NCI-H69 (cell line): ENCODE results near the gene ANGPT4.
"Not testable (repeated sequence)": the region's sequence is repeated elsewhere in the genome, so short reads cannot be mapped to it uniquely, and the experiment has no call there.

Experiments
- DNase-seq: peaks from one replicate; lab custom pipeline; 2025; lab: John Stamatoyannopoulos, UW

Gene ANGPT4

DNA sequence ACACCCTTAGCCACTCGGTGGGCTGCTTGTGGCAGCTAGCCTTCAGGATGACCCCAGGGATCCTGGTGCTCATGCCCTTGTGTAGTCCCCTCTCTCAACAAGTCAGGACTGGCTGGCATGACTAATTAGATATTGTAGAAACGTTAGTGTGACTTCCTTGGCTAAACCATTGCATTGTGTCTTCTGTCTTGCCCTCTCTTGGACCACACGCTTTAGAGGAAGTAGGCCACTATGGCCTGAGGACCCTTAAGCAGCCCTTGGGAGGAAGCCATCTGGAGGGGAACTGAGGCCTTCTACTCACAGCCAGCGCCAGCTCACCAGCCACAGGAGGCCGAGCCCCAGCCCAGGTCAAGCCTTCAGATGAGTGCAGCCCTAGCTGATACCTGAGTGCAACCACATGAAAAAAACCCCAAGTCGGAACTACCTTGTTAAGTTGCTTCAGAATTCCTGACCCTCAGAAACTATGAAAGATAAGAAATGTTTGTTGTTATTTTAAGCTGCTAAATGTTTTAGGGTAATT lies 10.1 kb downstream of the ANGPT4 start:
- DNase-seq: no peak

DNA sequence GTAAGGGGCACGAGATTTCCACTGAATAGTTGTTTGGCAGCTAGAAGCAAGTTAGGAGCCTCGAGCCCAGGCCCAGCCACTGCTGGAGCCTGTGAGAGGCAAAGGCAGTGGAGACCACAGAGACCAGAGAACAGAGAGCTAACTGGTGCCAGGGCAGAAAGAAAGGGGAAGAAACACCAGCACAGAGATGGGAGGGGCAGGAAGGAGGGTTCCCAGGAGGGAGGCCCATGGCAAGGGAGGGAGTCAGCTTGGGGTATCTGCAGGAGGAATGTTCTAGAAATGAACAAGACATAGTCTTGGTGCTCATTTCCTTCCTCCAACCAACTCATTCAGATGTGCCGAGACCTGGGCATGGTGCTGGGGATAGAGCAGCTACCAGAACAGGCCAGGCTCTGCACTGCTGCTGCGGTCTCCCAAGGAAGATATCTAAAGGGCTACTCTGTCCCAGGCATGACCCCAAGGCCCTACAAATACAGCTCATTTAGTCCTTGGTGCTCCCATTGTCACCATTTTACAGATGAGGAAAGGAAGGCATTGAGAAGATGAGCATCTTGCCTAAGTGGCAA lies 10.7 kb downstream of the ANGPT4 start:
- DNase-seq: no peak

DNA sequence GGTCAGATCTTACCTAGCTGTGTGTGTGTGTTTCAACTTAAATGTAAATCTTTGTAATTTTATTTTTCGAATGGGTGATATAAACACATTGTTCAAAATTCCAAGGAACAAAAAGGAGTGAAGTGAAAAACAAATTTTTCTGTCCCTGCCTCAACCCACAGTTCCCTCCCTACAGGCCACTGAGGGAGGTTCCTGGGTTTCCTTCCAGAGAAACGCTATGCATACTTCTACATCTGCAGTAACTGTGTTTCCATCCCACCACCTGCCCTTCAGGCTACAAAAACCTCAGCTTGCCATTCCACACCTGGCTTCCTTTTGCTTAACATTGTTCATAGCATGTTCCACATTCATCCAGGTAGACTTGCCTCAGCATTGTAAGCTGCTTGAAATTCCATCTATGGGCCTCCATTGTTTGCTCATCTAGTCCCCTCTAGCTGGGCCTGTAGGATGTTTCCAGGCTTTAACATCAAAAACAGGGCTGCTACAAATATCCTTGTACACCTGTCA lies 12.0 kb downstream of the ANGPT4 start:
- no peak for DNase-seq

DNA sequence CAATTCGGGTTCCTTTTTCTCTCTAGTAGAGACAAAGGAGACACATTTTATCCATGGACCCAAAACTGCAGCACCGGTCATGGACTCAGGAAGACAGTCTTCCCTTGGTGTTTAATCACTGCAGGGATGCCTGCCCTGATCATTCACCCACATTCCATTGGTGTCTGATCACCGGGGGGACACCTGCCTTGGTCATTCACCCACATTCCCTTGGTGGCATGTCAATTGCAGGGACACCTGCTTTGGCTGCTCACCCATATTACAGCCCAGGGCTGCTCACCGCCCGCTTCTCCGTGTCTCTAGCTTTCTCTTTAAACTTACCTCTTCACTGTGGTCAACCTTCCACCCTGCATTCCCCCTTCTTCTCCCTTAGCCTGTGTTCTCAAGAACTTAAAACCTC lies 18.7 kb downstream of the ANGPT4 start:
- not testable (repeated sequence) for DNase-seq

DNA sequence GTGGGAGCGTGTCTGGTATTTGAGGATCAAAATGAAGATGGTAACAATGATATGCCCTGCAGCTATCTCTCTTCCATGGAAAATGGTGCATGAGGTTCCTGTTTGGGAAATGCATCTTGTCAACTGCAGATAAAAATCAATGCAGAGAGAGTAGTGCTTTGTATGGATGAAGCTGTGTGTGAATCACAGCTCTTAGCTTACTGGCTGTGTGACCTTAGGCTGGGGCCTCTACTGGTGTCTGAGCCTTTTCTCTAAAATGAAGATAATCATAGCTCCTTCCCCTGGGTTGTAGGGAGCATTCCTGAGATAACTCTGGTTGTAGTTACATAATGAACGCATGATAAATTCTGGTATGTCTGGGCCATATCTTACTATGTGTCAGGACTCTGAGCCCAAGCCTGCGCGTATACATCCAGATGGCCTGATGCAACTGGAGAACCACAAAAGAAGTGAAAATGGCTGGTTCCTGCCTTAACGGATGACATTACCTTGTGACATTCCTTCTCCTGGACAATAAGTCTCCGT lies 19.6 kb downstream of the ANGPT4 start:
- no peak for DNase-seq

DNA sequence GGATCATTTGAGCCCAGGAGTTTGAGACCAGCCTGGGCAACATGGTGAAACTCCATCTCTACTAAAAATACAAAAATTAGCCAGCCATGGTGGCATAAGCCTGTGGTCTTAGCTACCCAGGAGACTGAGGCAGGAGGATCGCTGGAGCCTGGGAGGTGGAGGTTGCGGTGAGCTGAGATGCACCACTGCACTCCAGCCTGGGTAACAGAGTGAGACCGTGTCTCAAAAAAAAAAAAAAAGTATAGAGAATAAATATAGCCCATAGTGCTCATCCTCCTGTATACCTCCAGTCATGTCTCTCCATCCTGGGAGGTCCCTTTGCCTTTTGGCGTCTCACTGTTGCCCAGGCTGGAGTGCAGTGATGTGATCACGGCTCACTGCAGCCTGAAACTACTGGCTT lies 23.8 kb downstream of the ANGPT4 start:
- not testable (repeated sequence) for DNase-seq

DNA sequence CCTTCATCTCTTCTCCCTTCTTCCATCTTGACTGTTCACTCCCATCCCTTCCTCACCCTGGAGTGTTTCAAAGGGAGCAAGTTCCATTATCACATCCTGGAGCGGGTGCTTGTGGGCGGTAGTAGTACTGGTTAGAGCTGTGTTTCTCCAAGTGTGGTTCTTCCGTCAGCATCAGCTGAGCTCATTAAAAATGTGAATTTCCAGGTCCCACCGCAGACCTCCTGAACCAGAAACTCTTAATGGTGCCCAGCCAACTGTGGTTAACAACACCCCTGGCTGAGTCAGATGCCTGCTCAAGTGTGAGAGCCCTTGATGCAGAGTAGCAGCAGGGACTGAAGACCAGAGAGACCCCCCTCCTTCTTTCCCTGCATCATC lies 24.4 kb downstream of the ANGPT4 start:
- DNase-seq: no peak

DNA sequence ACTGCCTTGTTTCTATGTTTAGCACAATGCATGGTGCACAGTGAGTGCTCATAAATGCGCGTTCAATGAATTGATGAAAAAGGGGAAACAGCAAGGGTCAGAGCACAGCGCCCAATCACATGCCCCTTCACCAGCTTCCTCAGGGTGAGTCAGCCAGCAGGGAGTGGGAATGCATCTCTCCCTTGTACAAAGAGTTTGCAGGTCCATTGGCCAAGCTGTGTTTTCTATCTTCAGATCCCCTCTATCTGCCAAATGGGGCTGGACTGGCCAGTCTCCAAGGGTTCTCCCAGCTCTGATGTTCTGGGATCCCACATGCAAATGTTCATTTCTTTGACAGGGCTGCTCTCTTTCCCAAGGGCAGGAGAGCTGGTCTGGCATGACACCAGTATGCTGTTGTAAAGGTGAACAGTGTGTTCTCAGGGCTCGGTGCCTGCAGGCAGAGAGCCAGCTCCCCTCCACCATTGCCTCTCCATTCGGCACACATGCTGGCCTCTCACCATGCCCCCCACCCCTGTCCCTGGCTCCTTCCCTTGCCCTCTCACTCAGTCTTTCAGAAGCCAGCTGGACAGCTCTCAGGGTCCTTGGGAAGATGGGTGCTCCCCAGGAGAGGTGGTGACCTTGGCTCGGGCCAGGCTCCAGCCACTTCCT lies 25.0 kb downstream of the ANGPT4 start:
- DNase-seq: no peak

DNA sequence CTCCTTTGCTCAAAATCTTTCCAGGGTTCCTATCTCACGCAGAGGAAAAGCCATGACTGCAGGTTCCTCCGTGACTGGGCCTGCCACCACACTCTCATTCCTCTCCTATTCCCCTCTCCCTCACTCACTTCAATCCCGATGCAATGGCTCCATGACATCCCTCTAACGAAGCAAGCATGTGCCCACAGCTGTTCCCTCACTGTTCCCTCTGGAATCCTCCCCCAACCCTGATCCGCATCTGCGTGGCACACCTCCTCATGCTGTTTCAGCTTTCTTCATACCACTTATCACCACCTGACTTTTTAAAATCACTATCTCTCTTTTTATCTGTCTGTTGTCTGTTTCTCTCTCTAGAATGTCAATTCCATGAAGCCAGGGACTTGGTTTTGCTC lies 25.5 kb downstream of the ANGPT4 start:
- no peak for DNase-seq

DNA sequence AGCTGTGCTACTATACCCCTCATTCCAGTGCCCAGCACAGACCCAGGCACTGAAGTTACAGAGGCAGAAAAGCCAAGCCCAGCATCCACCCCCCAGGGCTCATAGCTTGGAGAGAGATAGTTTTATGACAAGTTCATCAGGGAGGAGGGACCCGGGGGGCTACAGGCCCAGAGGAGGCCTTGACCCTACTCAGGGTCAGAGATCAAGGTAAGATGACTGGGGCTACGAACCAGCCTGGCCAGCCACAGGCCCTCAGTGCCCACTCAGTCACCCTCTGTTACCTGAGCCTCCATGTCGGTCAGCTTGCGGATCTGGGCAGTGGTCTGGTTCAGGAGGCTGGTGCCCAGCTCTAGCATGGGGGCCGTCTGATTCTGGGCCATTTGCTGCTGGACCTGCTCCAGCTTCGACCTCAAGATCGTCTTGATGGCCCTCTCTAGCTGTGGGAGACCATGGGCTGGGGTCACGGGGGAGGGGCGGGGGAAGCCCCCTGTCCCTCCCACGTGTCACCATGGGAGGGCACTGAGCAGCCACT lies 26.1 kb downstream of the ANGPT4 start:
- DNase-seq: no peak

DNA sequence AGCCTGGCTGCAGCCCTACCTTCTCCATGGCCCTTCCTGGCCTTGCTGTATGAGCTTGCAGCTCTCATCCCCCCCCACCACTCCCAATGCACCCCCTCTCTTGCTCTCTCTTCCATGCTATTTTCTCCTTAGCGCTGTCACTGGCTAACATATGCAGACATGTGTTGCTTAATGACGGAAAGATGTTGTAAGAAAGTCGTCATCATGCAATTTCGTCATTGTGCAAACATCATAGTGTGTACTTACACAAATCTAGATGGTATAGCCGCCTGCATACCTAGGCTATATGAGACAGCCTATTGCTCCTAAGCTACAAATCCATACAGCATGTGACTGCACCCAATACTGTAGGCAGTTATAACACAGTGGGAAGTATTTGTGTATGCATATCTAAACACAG lies 27.0 kb downstream of the ANGPT4 start:
- DNase-seq: no peak

DNA sequence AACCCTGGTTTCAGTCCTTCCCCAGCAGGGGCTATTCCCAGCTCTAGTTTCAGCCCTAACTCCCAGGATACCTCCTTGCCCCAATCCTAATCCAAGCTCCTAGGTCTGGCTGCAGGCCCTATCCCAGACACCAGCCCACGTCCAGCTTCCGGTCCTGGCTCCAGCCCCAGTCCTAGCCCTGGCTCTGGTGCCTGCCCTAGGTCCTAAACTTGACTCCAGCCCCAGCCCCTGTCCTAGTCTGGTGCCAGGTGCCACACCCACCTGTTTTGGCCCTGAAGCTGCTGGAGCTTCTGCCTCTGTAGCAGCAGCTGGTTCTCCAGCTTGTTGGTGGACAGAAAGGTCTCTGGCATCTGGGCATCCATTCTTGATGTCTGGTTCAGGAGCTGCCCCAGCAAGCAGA lies 28.1 kb downstream of the ANGPT4 start:
- no peak for DNase-seq

DNA sequence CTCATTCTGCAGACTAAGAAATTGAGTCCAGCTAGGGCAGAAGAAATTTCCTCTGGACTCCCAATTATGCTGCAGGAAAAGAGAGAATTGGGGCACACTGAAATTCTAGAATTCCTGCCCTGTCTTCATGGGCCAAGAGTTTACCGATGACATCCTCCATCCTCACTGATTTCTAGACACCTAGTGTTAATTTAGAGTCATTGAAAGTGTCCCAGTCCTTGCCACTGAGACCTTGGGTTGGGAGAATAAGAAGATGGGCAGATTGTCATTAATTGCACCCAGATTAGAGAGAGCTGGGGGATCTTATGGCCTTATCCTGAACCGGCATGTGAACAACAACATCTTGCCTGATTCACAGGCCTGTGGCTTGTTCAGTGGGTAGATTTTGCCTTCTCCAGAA lies 29.0 kb downstream of the ANGPT4 start:
- no peak for DNase-seq

DNA sequence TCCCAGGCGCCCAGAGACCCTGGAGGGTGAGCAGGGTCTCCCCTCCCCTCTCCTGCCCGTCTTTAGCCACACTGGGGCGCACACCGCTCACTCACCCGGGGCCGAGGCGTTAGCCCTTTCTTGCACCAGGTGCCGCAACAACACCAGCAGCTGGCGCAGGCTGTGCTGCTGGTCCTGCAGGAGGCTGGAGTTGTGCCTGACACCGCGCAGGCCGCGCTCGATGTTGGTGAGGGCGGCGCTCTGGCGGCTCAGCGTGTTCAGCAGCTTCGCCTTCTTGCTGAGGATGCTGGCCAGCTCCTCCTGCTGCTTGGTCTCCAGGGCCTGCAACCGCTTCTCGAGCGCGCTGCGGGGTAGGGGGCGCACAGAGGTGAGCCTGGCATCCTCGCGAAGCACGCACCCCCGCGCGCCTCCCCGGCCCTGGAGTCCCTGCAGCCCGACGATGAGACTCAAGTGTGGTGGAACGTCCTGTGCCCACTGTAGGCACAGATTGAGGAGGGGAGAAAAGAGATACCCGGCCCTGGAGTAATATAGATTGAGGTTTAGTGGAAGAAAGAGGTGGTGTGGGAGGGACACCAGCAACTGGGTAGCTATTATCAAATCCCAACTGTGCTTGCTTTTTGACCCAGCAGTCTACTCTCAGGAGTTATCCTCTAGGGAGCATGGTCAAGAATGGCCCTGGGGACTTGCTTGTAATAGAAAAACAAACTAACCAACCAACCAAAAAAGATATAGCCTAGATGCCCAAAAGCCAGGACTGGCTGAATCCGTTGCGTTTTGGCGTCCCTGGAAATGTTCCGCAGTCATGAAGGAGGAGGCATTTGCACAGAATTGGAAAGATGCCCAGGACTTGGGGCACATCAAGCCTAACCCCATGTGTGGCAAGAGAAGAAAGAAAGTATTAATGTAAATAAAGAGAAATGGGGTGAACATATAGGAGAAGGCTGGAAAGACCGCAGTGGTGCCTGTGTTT lies 30.9 kb downstream of the ANGPT4 start:
- DNase-seq: peak; percentile 71

DNA sequence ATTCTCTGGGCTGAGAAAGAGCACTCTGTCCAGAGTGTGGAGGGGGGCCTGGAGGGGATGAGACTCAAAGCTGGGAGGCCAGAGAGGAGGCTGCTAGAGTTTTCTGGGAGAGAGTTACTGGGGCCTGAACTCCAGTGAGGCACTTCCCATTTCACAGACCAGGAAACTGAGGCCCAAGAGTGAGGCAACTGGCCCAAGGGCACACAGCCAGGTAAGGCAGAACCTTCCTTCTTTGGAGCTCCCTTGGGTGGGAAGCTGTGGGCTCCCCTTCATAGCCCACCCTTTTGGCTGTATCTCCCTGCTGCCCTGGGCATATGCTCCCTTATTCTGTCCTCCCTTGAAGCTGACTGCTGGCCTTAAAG lies 34.4 kb downstream of the ANGPT4 start:
- no peak for DNase-seq

DNA sequence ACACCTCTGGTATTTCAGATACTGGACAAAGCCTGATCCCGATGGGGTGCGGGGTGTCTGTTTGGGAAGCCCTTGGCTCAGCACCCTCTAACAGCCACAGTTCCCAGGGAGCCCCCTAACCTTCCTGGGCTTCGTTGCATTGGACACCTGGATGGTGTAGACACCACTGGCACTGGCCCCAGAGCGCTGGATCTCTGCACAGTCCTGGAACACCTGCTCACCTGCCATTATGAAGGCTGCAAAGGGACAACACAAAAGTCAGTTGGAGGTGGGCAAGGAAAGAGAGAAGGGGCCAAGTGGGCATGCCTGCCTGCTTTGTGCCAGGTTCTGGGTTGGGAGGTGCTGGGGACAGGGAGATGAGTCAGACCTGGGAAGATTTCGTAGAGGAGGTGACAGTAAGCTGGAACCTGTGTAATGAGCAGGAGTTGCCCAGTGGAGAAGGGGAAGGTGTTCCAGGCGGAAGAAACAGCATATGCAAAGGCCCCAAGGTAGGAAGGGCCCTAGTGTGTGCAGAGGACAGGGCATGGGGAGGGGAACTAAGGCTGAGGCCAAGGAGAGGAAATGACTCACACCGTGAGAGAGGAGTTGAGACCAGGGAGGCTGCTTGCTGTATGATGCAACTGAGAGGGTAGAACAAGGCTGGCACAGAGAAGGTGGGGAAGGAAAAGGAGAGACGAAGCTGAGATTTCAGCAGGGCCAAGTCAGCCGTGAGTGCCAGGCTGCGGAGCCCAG lies 34.9 kb downstream of the ANGPT4 start:
- peak; percentile 35 for DNase-seq

DNA sequence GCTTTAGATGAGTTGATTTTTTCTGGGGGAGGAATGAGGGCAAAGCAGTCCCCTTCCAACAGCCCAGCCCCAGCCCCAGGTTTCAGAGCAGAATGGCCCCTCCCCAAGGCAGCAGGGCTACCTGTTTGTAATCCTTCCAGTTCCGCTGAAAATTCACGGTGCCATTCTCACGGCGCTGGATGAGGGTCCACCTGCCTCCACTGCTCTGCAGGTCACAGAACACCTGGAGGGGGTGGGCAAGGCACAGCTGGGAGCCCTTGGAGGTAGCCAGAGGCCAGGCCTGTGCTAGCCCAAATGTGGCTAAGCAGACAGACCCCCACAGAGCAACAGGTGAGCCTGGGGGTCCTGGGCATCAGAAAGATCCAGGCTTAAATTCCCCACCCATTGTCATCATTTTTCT lies 36.5 kb downstream of the ANGPT4 start:
- DNase-seq: peak; percentile 85

DNA sequence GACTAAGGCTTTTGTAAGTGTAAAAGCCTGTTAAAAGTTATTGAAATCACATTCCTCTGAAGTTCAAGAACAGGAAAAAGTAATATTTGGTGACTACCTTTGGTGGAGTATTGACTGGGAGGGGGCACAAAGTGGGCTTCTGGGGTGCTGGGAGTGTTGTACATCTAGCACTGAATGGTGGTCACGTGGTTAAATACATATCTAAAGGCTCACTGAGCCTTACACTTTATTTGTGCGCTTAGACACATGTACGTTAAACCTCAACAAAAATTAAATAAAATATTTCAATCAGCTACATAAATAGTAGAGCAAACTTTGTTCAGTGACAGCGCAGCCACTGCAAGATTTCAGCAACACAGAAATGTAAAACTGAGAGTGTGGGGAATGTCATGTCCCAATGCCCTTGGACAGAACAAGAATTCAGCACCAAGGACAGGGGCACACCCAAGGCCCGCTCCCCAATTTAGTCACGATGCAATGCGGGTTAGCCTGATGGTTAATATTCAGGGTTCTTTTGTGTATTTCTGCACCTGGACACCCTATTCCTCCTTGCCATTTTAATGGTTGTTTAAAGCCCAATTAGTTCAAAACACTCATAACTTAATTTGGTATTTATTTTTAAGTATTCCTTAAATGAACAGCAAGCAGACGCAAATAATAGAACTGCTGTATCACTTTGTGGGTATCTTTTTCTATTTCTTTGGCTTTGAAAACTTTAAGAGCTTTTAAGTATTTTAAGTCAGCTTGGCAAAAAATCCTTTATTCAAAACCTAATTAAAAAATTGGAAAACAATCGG lies 37.4 kb downstream of the ANGPT4 start:
- no peak for DNase-seq

DNA sequence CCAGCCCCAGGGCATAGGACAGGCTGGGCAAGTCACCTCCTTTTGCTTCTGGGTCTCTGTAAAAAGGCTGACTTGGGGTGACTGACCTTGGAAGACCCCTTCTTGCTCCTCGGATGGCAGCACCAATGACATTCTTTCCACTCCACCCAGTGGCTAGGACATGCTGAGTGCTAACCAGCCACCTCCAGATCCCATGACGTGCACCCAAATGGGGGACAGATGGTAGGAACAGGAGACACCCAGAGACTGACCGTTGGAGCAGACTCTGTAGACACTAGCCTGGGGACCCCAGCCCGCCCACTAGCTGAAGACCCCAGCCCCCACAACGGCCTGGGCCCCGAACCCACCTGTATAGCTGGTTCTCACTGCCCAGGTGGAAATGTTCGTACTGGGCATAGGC lies 38.3 kb downstream of the ANGPT4 start:
- no peak for DNase-seq

DNA sequence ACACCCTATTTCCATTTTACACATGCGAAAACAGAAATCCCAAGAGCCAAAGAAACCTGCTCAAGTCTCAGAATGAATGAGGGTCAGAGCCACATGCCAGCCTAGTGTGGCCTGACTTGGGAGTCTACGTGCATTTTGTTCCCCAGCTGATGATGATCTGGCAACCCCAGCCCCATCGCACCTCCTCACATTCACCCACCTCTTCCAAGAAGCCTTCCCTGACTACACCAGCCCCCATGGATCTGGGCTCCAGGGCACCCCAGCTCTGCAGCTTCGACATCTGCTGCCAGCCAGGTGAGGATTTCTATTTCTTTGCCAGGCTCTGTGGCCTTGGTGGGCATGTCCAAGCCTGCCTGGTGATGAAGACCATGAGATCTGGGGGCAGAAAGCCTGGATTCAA lies 41.0 kb downstream of the ANGPT4 start:
- peak; percentile 79 for DNase-seq
